ENCODE measurements around the gene CUX1.

Gene CUX1

GRCh38 chr7:101814081-101814990 is 3.1 kb upstream of the CUX1 start:
- H3K4me3 ChIP-seq (replicated peaks; ENCODE audit: insufficient read depth, low read length), result peak overlapping the region; percentile 73
- TF ChIP-seq, protein P1, sequence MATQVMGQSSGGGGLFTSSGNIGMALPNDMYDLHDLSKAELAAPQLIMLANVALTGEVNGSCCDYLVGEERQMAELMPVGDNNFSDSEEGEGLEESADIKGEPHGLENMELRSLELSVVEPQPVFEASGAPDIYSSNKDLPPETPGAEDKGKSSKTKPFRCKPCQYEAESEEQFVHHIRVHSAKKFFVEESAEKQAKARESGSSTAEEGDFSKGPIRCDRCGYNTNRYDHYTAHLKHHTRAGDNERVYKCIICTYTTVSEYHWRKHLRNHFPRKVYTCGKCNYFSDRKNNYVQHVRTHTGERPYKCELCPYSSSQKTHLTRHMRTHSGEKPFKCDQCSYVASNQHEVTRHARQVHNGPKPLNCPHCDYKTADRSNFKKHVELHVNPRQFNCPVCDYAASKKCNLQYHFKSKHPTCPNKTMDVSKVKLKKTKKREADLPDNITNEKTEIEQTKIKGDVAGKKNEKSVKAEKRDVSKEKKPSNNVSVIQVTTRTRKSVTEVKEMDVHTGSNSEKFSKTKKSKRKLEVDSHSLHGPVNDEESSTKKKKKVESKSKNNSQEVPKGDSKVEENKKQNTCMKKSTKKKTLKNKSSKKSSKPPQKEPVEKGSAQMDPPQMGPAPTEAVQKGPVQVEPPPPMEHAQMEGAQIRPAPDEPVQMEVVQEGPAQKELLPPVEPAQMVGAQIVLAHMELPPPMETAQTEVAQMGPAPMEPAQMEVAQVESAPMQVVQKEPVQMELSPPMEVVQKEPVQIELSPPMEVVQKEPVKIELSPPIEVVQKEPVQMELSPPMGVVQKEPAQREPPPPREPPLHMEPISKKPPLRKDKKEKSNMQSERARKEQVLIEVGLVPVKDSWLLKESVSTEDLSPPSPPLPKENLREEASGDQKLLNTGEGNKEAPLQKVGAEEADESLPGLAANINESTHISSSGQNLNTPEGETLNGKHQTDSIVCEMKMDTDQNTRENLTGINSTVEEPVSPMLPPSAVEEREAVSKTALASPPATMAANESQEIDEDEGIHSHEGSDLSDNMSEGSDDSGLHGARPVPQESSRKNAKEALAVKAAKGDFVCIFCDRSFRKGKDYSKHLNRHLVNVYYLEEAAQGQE (IDR thresholded peaks at IDR 0.05; ENCODE audit: insufficient replicate concordance, low read depth), result no peak
- no peak for TF ChIP-seq POLR2AphosphoS5 (IDR thresholded peaks at IDR 0.05; ENCODE audit: low read depth)
- peak; percentile 67 to 73 for DNase-seq (ENCODE audit: low read depth in 1 of 2, low spot score in 1 of 2)
- H3K27me3 ChIP-seq (ENCODE audit: insufficient read depth, poor library complexity, severe bottlenecking), result no peaks in the 10 kb centered on the region
- peak overlapping the region; percentile 92 for H3K27ac ChIP-seq (replicated peaks)

DNA sequence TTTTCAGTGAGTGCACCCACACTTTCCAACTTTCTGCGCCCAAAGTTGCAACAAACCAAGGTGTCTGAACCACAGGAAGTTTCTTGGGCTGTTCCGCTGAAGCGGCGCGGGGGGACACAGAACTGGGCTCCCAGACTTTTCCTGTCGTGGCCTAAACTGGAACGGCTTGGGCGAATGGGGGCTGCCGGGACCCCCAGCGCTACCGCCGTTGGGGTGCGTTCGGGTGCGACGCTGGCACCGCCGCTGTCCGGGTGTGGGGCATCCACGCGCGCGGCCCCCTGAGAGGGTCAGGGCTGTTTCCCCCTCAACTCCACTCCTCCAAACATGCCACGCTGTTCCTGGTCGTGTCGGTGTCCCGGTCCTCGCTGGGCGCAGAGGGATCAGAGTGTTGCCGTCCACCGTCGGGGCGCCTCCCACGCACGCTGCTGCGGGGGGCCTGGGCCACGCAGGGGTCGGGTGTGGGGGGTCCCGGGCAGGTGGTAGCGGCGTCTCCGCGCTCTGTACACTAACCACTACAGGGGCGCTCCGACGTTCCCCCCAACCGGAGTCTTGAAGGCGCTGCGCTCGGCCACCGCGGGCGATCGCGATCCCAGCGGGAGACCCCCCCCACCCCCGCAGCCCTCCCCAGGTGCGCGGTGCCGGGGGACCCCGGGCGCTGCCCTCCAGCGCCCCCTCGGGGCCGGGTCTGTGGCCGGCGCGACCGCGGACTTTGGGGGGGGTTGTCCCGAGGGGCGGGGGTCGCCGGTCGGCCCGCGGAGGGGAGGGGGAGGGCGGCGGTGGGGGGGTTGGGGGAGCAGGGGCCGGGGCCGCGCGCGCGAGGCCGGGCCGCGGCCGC is 2.2 kb upstream of the CUX1 start:
- TF ChIP-seq GABPA (IDR thresholded peaks at IDR 0.05; ENCODE audit: low read depth), result no peak
- TF ChIP-seq, protein P1 (IDR thresholded peaks at IDR 0.05; ENCODE audit: insufficient replicate concordance, low read depth), result no peak
- TF ChIP-seq, protein P2, sequence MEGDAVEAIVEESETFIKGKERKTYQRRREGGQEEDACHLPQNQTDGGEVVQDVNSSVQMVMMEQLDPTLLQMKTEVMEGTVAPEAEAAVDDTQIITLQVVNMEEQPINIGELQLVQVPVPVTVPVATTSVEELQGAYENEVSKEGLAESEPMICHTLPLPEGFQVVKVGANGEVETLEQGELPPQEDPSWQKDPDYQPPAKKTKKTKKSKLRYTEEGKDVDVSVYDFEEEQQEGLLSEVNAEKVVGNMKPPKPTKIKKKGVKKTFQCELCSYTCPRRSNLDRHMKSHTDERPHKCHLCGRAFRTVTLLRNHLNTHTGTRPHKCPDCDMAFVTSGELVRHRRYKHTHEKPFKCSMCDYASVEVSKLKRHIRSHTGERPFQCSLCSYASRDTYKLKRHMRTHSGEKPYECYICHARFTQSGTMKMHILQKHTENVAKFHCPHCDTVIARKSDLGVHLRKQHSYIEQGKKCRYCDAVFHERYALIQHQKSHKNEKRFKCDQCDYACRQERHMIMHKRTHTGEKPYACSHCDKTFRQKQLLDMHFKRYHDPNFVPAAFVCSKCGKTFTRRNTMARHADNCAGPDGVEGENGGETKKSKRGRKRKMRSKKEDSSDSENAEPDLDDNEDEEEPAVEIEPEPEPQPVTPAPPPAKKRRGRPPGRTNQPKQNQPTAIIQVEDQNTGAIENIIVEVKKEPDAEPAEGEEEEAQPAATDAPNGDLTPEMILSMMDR (IDR thresholded peaks at IDR 0.05; ENCODE audit: insufficient read depth, low read length), result no peak
- no peak for TF ChIP-seq POLR2AphosphoS5 (IDR thresholded peaks at IDR 0.05; ENCODE audit: low read depth)
- TF ChIP-seq SPI1 (IDR thresholded peaks at IDR 0.05; ENCODE audit: borderline replicate concordance, low read depth), result no peak
- peak in 1 of 2 experiments; percentile 55 for DNase-seq (ENCODE audit: low read depth in 1 of 2, low spot score in 1 of 2)
- Histone ChIP-seq H3K4me3 (replicated peaks; ENCODE audit: insufficient read depth, low read length) (peak overlapping the region; percentile 73), H3K27ac (replicated peaks) (peak overlapping the region; percentile 92), H3K27me3 (ENCODE audit: insufficient read depth, poor library complexity, severe bottlenecking) (no peaks in the 10 kb centered on the region)

GRCh38 chr7:101815826-101816594 is 1.4 kb upstream of the CUX1 start:
- peak; percentile 73 to 74 for DNase-seq (ENCODE audit: low read depth in 1 of 2, low spot score in 1 of 2)
- TF ChIP-seq, protein P1 (IDR thresholded peaks at IDR 0.05; ENCODE audit: insufficient replicate concordance, low read depth), result no peak
- TF ChIP-seq, protein P2 (IDR thresholded peaks at IDR 0.05; ENCODE audit: insufficient read depth, low read length), result no peak
- TF ChIP-seq GABPA (IDR thresholded peaks at IDR 0.05; ENCODE audit: low read depth) (no peak), SPI1 (IDR thresholded peaks at IDR 0.05; ENCODE audit: borderline replicate concordance, low read depth) (no peak), POLR2AphosphoS5 (IDR thresholded peaks at IDR 0.05; ENCODE audit: low read depth) (no peak)
- H3K27me3 ChIP-seq (ENCODE audit: insufficient read depth, poor library complexity, severe bottlenecking), result no peaks in the 10 kb centered on the region
- H3K4me3 ChIP-seq (replicated peaks; ENCODE audit: insufficient read depth, low read length), result peak overlapping the region; percentile 77
- H3K27ac ChIP-seq (replicated peaks), result peak overlapping the region; percentile 65

All from HL-60 (cell line).